ENCODE results near the gene TAS1R3. TPM values are rescaled to one million over a fixed set of nuclear protein-coding genes. Genes with fewer than 3 reads are reported as not detected.

Gene TAS1R3
- total RNA-seq, 4 donors from 2014 or later, result 0.13 to 0.57 (median 0.30) TPM

DNA sequence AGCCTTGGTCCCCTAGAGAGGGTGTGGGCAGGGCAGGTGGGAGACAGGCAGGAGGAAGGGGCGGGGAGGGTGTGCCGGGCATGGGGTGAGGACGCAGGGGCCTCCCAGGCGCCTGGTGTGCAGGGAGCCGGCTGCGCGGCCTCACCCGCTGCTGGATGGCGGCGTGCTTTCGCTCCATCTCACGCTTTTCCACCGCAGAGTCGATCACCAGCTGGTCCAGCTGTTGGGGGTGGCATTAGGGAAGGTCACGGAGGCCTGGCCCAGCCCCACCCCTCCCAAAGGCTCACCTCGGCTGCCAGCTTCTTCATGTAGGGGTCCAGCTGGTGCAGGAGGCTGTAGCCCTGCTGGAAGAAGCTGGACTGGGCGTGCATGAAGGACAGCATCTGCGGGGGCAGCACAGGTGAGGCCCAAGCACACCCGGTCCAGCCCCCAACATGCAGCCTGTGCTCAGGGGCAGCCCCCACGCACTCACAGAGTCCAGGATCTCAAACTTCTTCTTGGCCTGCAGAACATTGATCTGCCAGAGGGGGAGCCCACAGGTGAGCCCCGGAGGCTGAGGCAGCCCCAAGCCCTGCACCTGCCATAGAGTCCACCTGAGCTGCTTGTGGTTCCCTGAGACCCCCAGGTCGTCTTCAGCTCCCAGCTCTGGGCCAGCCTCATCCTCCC lies 31.3 kb upstream of the TAS1R3 start:
- Histone ChIP-seq H3K36me3 (peaks cover 3 to 54% (median 20%) of the 10 kb centered on the region in 3 donors), H3K4me3 (no peak overlapping the region), H3K4me1 (peaks cover 22 to 42% (median 29%) of the 10 kb centered on the region in 3 donors), H3K27ac (no peak overlapping the region), H3K27me3 (no peaks in the 10 kb centered on the region), H3K9me3 (no peaks in the 10 kb centered on the region)
- intact Hi-C loops (cut with DNase I), result loop anchor here (10.0 kb wide), 1 partner anchor 265 kb away; no protein-coding TSS in a partner anchor
- no peak for DNase-seq
- no peak for TF ChIP-seq POLR2A (IDR thresholded peaks at IDR 0.05)
- TF ChIP-seq, protein P1, sequence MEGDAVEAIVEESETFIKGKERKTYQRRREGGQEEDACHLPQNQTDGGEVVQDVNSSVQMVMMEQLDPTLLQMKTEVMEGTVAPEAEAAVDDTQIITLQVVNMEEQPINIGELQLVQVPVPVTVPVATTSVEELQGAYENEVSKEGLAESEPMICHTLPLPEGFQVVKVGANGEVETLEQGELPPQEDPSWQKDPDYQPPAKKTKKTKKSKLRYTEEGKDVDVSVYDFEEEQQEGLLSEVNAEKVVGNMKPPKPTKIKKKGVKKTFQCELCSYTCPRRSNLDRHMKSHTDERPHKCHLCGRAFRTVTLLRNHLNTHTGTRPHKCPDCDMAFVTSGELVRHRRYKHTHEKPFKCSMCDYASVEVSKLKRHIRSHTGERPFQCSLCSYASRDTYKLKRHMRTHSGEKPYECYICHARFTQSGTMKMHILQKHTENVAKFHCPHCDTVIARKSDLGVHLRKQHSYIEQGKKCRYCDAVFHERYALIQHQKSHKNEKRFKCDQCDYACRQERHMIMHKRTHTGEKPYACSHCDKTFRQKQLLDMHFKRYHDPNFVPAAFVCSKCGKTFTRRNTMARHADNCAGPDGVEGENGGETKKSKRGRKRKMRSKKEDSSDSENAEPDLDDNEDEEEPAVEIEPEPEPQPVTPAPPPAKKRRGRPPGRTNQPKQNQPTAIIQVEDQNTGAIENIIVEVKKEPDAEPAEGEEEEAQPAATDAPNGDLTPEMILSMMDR (IDR thresholded peaks at IDR 0.05), result peak in 3 of 6 experiments; percentile 15 to 44 (median 25)
- 89 to 91% methylated on average over 11 to 14 of the region's 22 CpGs for WGBS, 2 donors

DNA sequence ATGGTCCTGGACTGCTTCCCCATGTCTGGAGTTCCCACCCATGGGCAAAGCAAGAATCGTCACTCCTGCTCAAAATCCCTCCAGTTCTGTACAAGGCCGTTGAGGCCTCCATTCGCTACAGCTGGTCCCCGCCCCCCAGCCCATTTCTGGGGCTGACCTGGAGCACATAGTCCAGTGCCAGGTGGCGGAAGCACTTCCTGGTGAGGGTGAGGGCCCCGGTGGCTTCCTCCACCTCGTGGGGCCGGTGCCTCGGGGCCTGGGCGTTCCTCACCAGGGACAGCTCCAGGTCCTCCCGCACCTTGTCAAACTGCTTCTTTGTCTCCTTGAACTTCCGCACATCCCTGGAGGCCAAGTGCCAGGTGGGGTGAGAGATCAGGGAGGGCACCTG lies 30.7 kb upstream of the TAS1R3 start:
- Histone ChIP-seq H3K36me3 (peaks cover 3 to 49% (median 19%) of the 10 kb centered on the region in 3 donors), H3K4me3 (no peak overlapping the region), H3K27ac (no peak overlapping the region), H3K9me3 (no peaks in the 10 kb centered on the region), H3K27me3 (no peaks in the 10 kb centered on the region), H3K4me1 (peaks cover 27 to 48% (median 35%) of the 10 kb centered on the region in 3 donors)
- WGBS, 2 donors, result 65 to 68% methylated on average over 4 to 10 of the region's 12 CpGs
- DNase-seq, result no peak
- intact Hi-C loops (cut with DNase I), result no loop called here
- TF ChIP-seq, protein P1 (IDR thresholded peaks at IDR 0.05), result no peak
- no peak for TF ChIP-seq POLR2A (IDR thresholded peaks at IDR 0.05)

DNA sequence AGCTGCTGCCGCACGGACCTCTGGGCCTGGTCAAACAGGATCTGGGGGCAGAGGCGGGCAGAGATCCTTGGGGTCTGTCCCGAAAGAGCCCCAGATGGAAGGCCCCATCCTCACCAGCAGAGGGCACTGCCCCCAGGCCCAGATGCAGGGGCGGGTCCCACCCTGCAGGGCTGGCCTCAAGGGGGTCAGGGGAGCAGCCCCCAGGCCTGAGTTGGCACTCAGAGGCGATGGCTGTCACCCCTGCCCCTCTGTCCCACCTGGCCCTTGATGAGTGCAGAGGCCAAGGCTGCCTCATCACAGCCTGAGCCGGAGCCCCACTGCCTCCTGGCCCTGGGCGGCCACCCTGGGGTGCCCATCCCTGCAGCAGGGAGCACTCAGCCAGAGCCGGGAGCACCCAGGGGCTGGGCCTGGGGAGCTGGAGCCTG lies 29.1 kb upstream of the TAS1R3 start:
- WGBS, 2 donors, result no CpG with 5 or more reads among the region's 9 CpGs
- no peak for DNase-seq
- Histone ChIP-seq H3K27ac (peak overlapping the region in 1 of 4 donors; percentile 99), H3K4me1 (peaks cover 44 to 64% (median 51%) of the 10 kb centered on the region in 3 donors), H3K4me3 (no peak overlapping the region), H3K27me3 (no peaks in the 10 kb centered on the region), H3K9me3 (no peaks in the 10 kb centered on the region), H3K36me3 (peaks cover 0 to 32% (median 7%) of the 10 kb centered on the region in 3 donors)
- intact Hi-C loops (cut with DNase I), result no loop called here
- no peak for TF ChIP-seq POLR2A (IDR thresholded peaks at IDR 0.05)
- TF ChIP-seq, protein P1 (IDR thresholded peaks at IDR 0.05), result peak in 4 of 6 experiments; percentile 7 to 37 (median 21)

DNA sequence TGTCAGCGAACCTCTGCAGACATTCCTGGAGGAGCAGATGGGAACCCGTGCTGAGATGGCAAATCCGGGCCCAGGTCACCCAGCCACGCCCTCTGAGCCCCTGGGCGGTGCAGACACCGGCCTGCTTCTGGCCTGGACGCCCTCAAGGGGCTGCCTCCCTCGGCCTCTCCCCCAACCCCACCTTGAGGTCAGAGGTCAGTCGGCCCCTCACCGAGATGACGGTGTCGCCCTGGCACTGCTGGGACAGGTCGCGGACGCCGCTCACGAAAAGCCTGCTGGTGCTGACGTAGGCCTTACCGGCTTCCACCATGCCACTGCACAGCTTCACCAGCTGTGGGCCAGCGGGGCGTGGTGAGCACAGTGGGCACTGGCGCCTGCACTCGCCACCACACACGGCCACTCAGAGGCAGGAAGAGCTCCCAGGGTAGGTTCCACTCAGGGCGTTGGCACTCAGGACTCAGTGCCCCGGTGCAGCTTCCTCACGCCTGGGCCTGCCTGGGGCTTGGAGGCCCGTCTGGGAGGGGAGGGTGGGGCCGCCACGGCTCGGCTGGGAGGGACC lies 28.1 kb upstream of the TAS1R3 start:
- peaks cover 45 to 69% (median 55%) of the 10 kb centered on the region in 3 donors for H3K4me1 ChIP-seq
- 55% methylated on average over 4 of the region's 31 CpGs; no CpG with 5 or more reads in 1 of the 2 donors for WGBS, 2 donors
- no peak for DNase-seq

More for the DNA sequence above, 28.1 kb upstream of the TAS1R3 start:
- H3K36me3 ChIP-seq, result peaks cover 0 to 26% (median 2%) of the 10 kb centered on the region in 3 donors
- no peaks in the 10 kb centered on the region for H3K27me3 ChIP-seq
- intact Hi-C loops (cut with DNase I), result no loop called here
- peak overlapping the region in 3 of 4 donors; percentile 29 to 76 (median 70) for H3K4me3 ChIP-seq
- peak overlapping the region; percentile 86 to 99 (median 98) for H3K27ac ChIP-seq
- no peak for TF ChIP-seq POLR2A (IDR thresholded peaks at IDR 0.05)
- TF ChIP-seq, protein P1 (IDR thresholded peaks at IDR 0.05), result no peak
- H3K9me3 ChIP-seq, result no peaks in the 10 kb centered on the region
